ENCODE results near the gene MEGF9.

The MEGF9 gene

GRCh38 chr9:120720404-120720803, 6.1 kb upstream of the MEGF9 start:
- no peaks in the 10 kb centered on the region for H3K9me3 Mint-ChIP-seq
- H3K27me3 Mint-ChIP-seq = no peaks in the 10 kb centered on the region
- no peak overlapping the region for H3K4me3 Mint-ChIP-seq
- no peak overlapping the region for H3K27ac Mint-ChIP-seq
- peaks cover 0 to 3% of the 10 kb centered on the region in 2 donors for H3K36me3 Mint-ChIP-seq
- DNase-seq (no peak), ATAC-seq (replicated peaks) (no peak)
- peaks cover 0 to 3% of the 10 kb centered on the region in 2 donors for H3K4me1 Mint-ChIP-seq

GRCh38 chr9:120718316-120718715, 4.0 kb upstream of the MEGF9 start:
- DNase-seq = no peak
- no peak overlapping the region for H3K4me3 Mint-ChIP-seq
- H3K36me3 Mint-ChIP-seq = peaks cover 0 to 3% of the 10 kb centered on the region in 2 donors
- no peaks in the 10 kb centered on the region for H3K9me3 Mint-ChIP-seq
- H3K27ac Mint-ChIP-seq = no peak overlapping the region
- H3K27me3 Mint-ChIP-seq = no peaks in the 10 kb centered on the region
- H3K4me1 Mint-ChIP-seq = peaks cover 5 to 9% of the 10 kb centered on the region in 2 donors
- no peak for ATAC-seq (replicated peaks)

GRCh38 chr9:120717176-120717575, 2.9 kb upstream of the MEGF9 start:
- H3K4me1 Mint-ChIP-seq = peaks cover 15 to 21% of the 10 kb centered on the region in 2 donors
- no peak overlapping the region for H3K27ac Mint-ChIP-seq
- DNase-seq (no peak), ATAC-seq (replicated peaks) (no peak)
- H3K9me3 Mint-ChIP-seq = no peaks in the 10 kb centered on the region
- no peak overlapping the region for H3K4me3 Mint-ChIP-seq
- H3K36me3 Mint-ChIP-seq = peaks cover 0 to 3% of the 10 kb centered on the region in 2 donors
- H3K27me3 Mint-ChIP-seq = no peaks in the 10 kb centered on the region

GRCh38 chr9:120716483-120716882, 2.2 kb upstream of the MEGF9 start:
- H3K36me3 Mint-ChIP-seq = peaks cover 0 to 3% of the 10 kb centered on the region in 2 donors
- DNase-seq = no peak
- peaks cover 21 to 28% of the 10 kb centered on the region in 2 donors for H3K4me1 Mint-ChIP-seq
- H3K4me3 Mint-ChIP-seq = no peak overlapping the region
- no peak for ATAC-seq (replicated peaks)
- no peaks in the 10 kb centered on the region for H3K27me3 Mint-ChIP-seq
- no peak overlapping the region for H3K27ac Mint-ChIP-seq
- H3K9me3 Mint-ChIP-seq = no peaks in the 10 kb centered on the region

GRCh38 chr9:120715389-120715924, 1.2 kb upstream of the MEGF9 start:
- Mint-ChIP-seq H3K4me1 (peaks cover 23 to 30% of the 10 kb centered on the region in 2 donors), H3K27ac (no peak overlapping the region), H3K9me3 (no peaks in the 10 kb centered on the region), H3K4me3 (peak overlapping the region in 1 of 2 donors; percentile 88), H3K36me3 (peaks cover 0 to under 1% of the 10 kb centered on the region in 2 donors), H3K27me3 (no peaks in the 10 kb centered on the region)
- no peak for DNase-seq
- ATAC-seq (replicated peaks) = no peak

GRCh38 chr9:120714846-120715388, 647 bp upstream of the MEGF9 start:
- no peaks in the 10 kb centered on the region for H3K9me3 Mint-ChIP-seq
- ATAC-seq (replicated peaks) (peak; percentile 23 to 29), DNase-seq (no peak)
- H3K4me1 Mint-ChIP-seq = peaks cover 25 to 30% of the 10 kb centered on the region in 2 donors
- no peaks in the 10 kb centered on the region for H3K36me3 Mint-ChIP-seq
- H3K27me3 Mint-ChIP-seq = no peaks in the 10 kb centered on the region
- peak overlapping the region; percentile 88 to 95 for H3K4me3 Mint-ChIP-seq
- peak overlapping the region; percentile 90 for H3K27ac Mint-ChIP-seq

- Mint-ChIP-seq H3K27ac (peak overlapping the region; percentile 93), H3K36me3 (no peaks in the 10 kb centered on the region), H3K9me3 (no peaks in the 10 kb centered on the region), H3K27me3 (no peaks in the 10 kb centered on the region), H3K4me1 (peaks cover 26 to 30% of the 10 kb centered on the region in 2 donors), H3K4me3 (peak overlapping the region; percentile 92 to 95)
- DNase-seq = no peak
- no peak for ATAC-seq (replicated peaks)
Observed at GRCh38 chr9:120713257-120714087, 798 bp downstream of the MEGF9 start.

GRCh38 chr9:120712539-120713031, 1.7 kb downstream of the MEGF9 start:
- Mint-ChIP-seq H3K27me3 (no peaks in the 10 kb centered on the region), H3K27ac (peak overlapping the region; percentile 69), H3K4me1 (peaks cover 26 to 30% of the 10 kb centered on the region in 2 donors), H3K36me3 (no peaks in the 10 kb centered on the region), H3K9me3 (no peaks in the 10 kb centered on the region), H3K4me3 (peak overlapping the region; percentile 92 to 95)
- DNase-seq (no peak), ATAC-seq (replicated peaks) (no peak)

- peaks cover 26 to 30% of the 10 kb centered on the region in 2 donors for H3K4me1 Mint-ChIP-seq
- no peaks in the 10 kb centered on the region for H3K9me3 Mint-ChIP-seq
Observed at GRCh38 chr9:120711841-120712538, 2.3 kb downstream of the MEGF9 start.

GRCh38 chr9:120711354-120711753, 2.9 kb downstream of the MEGF9 start:
- Mint-ChIP-seq H3K4me3 (no peak overlapping the region), H3K9me3 (no peaks in the 10 kb centered on the region), H3K4me1 (peaks cover 27 to 30% of the 10 kb centered on the region in 2 donors), H3K27ac (no peak overlapping the region), H3K27me3 (no peaks in the 10 kb centered on the region), H3K36me3 (no peaks in the 10 kb centered on the region)
- no peak for ATAC-seq (replicated peaks)
- DNase-seq = no peak

More at GRCh38 chr9:120711841-120712538, 2.3 kb downstream of the MEGF9 start:
- no peak for ATAC-seq (replicated peaks)
- Mint-ChIP-seq H3K27me3 (no peaks in the 10 kb centered on the region), H3K36me3 (no peaks in the 10 kb centered on the region), H3K27ac (peak overlapping the region; percentile 69), H3K4me3 (peak overlapping the region; percentile 92 to 95)
- DNase-seq = no peak

GRCh38 chr9:120710110-120710981, 3.9 kb downstream of the MEGF9 start:
- Mint-ChIP-seq H3K4me1 (peaks cover 24 to 30% of the 10 kb centered on the region in 2 donors), H3K36me3 (no peaks in the 10 kb centered on the region), H3K4me3 (peak overlapping the region; percentile 85 to 88), H3K9me3 (no peaks in the 10 kb centered on the region), H3K27ac (peak overlapping the region; percentile 82), H3K27me3 (no peaks in the 10 kb centered on the region)
- DNase-seq (peak; percentile 36), ATAC-seq (replicated peaks) (peak in 1 of 2 donors; percentile 7)

GRCh38 chr9:120708526-120709224, 5.6 kb downstream of the MEGF9 start:
- ATAC-seq (replicated peaks) = no peak
- peaks cover 24 to 28% of the 10 kb centered on the region in 2 donors for H3K4me1 Mint-ChIP-seq
- no peak overlapping the region for H3K27ac Mint-ChIP-seq
- H3K4me3 Mint-ChIP-seq = peak overlapping the region; percentile 41 to 59
- H3K27me3 Mint-ChIP-seq = no peaks in the 10 kb centered on the region
- H3K9me3 Mint-ChIP-seq = no peaks in the 10 kb centered on the region
- peaks cover 0 to 3% of the 10 kb centered on the region in 2 donors for H3K36me3 Mint-ChIP-seq
- no peak for DNase-seq

- H3K4me3 Mint-ChIP-seq = no peak overlapping the region
Observed at GRCh38 chr9:120707170-120707569, 7.1 kb downstream of the MEGF9 start.

More at GRCh38 chr9:120707170-120707569, 7.1 kb downstream of the MEGF9 start:
- Mint-ChIP-seq H3K9me3 (no peaks in the 10 kb centered on the region), H3K36me3 (peaks cover 0 to 3% of the 10 kb centered on the region in 2 donors), H3K27ac (no peak overlapping the region), H3K4me1 (peaks cover 13% of the 10 kb centered on the region in 2 donors), H3K27me3 (no peaks in the 10 kb centered on the region)
- DNase-seq (no peak), ATAC-seq (replicated peaks) (no peak)

Measured in stimulated activated naive B cell treated with anti-CD40 and anti-IgM and Interleukin-4, amounts not matched to agents 10 μg/mL and 1 μg/mL and 100 μg/mL, for 72 hours (primary cell).